HL-60/S4 (cell line): ENCODE measurements around the gene CFD.

Source experiments
- in situ Hi-C: fragments of 300-500 bp; cut with MboI; formaldehyde crosslinking; loops from 2 replicates; pipeline ENCODE4 v1.14.3; 2022; ENCODE audit warnings: low sequenced_read_pairs

Gene CFD

GRCh38 chr19:903266-903797 lies 43.9 kb downstream of the CFD start:
- in situ Hi-C loops: no loop called here

GRCh38 chr19:904545-904944 lies 45.1 kb downstream of the CFD start:
- in situ Hi-C loops: no loop called here

- in situ Hi-C loops: no loop called here
Measured at GRCh38 chr19:906480-906879, 47.0 kb downstream of the CFD start.

- in situ Hi-C loops: no loop called here
Measured at GRCh38 chr19:907183-907853, 47.9 kb downstream of the CFD start.

GRCh38 chr19:911197-912033 lies 52.0 kb downstream of the CFD start:
- in situ Hi-C loops: no loop called here

- in situ Hi-C loops: no loop called here
Measured at GRCh38 chr19:912181-913079, 53.0 kb downstream of the CFD start.
